Activated CD8-positive, alpha-beta memory T cell treated with anti-CD3 and anti-CD28 coated beads, Interleukin-2, amount 50 U/mL, for 4 hours (primary cell): ENCODE measurements around the gene TNFRSF4.
"Not testable (repeated sequence)": the region's sequence is repeated elsewhere in the genome, so short reads cannot be mapped to it uniquely, and the experiment has no call there.

Experiments used
- DNase-seq: peaks from one replicate; pipeline ENCODE4 v3.0.0-alpha.2; 2020

The TNFRSF4 gene

DNA sequence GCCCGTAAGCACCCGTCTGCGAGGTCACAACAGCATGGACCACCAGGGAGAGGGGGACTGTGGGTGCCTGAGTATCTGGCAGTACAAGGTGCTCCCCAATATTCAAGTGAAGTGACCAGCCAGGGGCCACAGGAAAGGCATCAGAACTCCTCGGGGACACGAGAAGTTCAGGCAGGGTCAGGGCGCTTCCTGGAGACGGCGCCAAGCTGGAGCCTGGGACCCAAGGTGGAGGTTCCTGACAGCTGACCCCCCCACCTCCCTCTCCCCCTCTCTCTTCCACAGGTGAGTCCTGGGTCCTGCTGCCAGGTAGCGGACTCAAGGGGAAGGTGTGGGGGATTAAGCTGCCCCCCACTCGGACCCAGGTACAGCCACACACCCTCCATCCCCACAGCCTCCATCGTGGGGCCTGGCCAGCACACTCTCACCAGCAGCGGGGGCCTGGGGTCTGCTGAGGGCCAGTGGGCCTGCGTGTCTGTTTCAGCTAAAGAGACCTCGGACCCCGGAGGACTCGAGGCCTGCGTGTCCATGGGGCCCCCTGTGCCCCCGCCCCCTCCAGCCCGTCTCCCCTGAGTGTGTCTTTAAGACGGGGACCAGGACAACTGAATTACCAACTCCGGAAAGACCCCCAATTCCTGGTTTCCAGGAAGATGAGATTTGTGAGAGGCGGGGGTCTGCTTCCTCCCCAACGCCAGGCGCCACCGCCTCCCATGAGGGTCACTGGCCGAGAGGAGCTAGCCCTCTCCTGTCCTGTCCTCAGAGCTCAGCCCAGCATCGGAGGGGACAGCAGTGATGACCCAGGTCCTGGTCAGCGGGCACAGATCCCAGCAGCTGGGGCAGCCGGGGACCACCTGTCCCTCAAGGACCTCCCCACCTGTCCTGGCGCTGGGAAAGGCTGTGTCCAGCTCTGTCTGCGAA lies 13.7 kb downstream of the TNFRSF4 start:
- peak; percentile 21 for DNase-seq

DNA sequence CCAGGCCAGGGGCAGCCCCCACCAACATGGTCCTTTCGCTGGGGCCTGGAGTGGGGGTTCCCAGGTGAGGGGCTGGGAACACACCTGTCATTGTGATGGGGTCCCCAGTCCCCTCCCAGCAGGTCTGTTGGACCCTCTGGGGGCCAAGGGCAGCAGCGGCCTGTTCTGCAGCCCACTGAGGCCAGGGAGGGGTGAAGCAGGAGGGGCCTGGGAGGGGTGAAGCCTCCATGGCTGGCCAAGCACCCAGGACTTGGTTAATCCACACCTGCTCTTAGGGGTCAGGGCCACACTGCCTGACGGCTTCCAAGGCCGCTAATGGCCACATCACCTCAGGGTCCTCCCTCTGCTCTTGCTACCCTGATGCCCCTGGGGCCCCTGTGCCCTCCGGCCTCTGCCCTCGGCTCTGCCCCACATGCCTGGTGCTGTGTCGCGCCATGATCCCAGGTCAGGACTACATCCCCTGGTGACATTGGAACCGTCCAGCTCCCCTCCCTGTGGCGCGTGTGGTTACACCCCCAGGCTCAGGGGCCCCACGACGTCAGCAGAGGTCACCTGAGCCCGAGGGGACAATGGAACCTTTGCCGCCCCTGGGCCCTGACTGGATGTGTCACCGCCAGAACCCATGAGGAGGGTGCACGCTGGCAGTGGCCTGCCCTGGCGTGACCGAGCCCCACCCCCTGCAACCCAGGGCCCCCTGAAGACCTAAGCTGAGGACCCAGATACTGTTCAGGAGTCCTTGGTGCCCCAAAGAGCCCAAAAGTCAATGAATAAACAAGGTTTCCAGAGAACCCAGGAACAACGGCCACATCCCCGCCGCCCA lies 14.6 kb downstream of the TNFRSF4 start:
- peak; percentile 19 for DNase-seq

DNA sequence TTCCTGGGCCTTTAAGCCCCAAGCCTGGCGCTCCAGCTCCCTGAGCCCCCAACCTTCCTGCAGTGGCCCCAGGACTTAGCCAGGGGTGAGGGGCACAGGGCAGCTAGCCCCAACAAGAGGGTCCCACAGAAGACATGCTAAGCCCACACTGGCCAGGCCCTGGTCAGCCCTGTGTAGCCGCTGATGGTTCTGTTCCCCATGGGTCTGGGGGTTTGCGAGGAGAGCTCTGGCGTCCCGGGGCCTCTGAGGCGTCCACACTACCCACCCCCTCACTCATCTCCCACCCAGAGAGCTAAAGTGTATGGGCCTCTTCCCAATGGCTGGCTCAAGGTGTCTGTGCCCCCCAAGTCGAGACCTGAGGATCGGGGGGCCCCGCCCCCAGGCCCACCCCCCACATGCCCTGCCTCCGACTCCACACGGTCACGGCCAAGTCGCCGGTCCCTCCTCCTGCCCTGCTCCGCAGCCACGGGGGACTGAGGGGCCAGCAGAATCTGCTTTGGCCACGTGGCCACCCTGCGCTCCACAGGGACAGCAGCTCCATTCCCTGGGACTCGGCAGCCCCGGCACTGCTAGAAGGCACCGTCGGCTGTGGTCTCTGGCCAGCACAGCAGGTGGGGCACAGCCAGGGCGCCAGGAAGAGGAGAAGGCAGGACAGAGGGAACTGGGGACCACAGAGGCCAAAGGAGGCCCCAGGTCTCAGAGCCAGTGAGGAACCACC lies 15.4 kb downstream of the TNFRSF4 start:
- DNase-seq = peak; percentile 15

DNA sequence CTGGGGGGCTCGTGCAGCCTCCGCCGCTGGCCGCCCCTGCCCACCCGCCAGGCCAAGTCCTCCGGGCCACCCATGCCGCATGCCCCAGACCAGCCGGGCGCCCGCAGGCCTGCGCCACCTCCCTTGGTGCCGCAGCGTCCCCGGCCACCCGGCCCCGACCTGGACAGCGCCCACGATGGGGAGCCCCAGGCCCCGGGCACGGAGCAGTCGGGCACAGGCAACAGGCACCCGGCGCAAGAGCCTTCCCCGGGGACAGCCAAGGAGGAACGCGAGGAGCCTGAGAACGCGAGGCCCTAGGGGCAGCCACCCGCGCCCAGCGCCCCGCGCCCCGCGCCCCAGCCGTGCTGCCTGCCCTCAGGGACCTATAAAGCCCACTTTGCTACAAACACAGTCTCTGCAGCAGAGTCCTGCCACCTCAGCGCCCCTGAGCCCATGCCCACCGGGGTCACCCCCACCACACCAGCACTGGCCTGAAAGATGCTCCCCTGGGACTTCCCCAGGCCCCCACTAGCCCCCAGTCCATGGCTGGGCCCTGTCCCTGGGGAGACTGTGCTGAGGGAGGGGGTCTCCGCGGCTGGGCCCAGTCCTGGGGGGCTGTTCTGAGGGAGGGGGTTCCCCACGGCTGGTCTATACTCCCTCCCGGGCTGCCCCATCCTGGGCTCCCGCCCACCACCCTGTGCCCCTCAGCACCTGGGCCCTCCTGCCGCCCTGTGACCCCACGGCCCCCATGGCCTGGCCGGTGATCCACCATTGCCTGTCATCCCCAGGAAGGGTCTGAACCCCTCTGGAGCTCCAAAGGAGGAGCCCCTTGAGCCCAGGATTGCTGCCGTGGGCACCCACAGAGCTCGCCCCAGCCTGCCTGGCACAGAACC lies 16.2 kb downstream of the TNFRSF4 start:
- peak; percentile 15 for DNase-seq

DNA sequence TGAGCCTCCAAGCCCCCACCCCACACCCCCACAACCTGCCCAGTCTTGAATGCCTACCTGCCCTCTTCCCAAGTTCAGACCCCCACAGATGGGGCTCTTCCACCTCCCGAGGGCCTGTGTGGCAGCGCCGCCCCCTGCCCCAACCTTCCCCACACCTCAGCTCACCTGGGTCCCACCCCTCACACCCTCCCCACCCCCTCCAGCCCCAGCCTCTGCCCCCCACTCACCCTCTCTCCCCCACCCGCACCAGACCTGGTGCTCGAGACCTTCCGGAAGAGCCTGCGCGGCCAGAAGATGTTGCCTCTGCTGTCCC lies 16.8 kb downstream of the TNFRSF4 start:
- DNase-seq = no peak

DNA sequence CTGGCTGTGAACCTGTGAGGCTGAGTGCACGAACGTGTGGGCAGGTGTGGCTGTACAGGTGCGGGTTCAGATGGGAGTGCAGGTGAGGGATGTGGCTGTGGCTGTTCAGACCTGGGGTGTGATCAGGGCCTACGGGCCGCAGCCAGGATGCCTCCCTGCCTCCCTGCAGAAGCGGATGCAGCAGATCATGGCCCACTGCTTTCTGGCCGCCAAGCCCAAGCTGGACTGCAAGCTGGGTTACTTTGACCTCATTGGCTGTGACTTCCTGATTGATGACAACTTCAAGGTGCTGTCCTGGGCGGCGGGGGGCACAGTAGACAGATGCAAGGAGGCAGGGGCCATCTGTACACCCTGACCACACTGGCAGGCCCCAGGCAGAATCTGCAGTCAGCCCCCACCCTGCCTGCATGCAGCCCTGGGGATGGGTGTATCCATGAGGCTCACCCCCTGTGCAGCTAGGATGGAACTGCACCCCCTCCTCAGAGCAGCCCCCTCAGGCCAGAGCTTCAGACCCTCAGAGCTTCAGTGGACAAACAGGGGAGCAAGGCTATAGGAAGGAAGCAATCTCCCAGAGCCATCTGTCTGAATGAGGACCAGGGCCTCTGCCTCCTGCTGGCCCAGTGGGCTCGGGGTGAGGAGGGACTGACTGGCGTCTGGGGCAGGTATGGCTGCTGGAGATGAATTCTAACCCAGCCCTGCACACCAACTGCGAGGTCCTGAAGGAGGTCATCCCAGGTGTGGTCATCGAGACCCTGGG lies 17.3 kb downstream of the TNFRSF4 start:
- DNase-seq = peak; percentile 14

DNA sequence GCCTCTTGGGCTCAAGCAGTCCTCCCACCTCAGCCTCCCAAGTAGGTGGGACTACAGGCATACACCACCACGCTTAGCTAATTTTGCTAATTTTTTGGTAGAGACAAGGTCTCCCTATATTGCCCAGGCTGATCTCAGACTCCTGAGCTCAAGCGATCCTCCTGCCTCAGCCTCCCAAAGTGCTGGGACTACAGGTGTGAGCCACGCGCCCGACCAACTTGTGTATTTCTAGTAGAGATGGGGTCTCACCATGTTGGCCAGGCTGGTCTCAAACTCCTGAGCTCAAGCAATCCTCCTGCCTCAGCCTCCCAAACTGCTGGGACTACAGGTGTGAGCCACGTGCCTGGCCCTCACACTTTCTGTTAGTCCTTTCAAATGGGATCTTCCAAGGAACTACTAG lies 18.2 kb downstream of the TNFRSF4 start:
- DNase-seq = not testable (repeated sequence)

DNA sequence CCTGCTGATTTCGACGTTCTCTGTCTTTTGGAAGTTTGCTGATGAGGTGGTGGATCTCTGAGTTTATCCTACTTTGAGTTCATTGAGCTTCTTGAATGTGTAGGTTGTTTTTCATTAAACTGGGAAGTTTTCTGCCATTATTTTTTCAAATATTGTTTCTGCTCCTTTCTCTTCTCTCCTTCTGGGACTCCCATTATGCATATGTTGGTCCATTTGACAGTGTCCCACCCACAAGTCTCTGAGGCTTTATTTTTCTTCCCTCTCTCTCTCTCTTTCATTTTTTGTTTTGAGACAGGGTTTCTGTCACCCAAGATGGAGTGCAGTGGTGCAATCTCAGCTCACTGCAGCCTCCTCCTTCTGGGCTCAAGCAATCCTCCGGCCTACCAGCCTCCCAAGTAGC lies 19.2 kb downstream of the TNFRSF4 start:
- no peak for DNase-seq

DNA sequence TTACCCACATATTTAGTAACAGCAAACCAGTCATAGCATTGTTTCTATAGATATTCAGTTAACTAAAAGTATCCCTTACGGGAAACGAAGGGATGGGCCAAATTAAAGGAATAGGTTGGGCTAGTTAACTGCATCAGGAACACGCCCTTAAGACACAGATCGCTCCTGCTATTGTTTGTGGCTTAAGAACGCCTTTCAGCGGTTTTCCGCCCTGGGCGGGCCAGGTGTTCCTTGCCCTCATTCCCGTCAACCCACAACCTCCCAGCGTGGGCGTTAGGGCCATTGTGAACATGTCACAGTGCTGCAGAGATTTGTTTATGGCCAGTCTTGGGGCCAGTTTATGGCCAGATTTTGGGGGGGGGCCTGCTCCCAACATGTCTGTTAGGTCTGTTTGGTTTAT lies 22.2 kb downstream of the TNFRSF4 start:
- DNase-seq = no peak

DNA sequence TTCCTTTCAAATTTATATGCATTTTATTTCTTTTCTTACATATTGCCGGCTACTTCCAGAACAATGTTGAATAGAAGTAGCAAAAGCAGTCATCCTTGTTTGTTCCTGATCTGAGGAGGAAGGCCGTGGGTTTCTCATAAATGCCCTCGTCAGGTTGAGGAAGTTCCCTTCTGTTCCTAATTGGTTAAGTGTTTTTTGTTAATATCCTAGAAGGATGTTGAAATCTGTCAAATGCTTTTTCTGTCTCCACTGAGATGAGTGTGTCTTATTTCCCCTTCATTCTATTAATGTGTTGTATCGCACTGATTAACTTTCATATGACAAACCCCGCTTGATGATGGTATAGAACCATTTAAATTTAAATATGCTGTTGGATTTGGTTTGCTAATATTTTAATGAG lies 24.8 kb downstream of the TNFRSF4 start:
- no peak for DNase-seq

DNA sequence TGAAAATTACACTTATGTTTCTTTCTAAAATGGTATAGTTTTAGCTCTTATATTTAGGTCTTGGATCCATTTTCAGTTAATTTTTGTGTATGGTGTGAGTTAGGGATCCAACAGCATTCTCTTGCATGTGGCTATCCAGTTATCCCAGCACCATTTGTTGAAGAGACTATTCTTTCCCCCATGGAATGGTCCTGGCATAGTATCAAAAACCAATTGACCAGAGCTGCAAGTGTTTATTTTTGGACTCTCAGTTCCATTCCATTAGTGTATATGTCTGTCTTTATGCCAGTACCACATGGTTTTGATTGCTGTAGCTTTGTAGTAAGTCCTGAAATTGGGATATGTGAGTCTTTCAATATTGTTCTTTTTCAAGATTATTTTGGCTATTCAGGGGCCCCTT lies 26.0 kb downstream of the TNFRSF4 start:
- DNase-seq = no peak

DNA sequence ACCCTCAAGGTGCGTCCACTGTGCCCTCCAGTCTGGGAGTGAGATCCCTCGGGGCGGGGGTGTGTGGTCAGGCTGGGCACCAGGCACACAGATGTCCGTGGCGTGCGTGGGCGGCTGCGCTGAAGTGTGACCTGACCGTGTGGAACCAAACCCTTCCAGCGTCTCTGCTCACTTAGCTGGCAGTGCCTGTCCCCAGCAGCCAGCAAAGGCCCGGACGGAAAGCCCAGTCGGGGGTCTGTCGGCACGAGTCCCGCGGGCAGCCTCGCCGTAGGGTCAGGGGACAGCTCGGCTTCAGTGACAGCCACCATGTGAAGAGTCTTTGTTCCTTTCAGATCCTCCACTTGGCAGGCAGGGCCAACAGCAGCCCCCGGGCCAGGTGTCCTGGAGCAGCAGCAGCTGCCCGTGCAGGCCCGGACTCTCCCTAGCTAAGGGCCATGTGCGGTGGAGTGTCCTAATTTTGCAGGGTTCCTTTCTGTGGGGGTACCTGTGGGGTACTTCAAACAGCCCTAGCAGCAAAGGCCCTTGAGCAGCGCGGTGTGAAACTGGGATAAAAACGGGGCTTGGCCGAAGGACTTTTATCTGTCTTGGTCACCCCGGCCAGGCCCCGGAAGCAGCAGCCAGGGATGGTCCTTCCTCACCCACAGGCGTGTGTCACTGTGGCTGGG lies 28.7 kb downstream of the TNFRSF4 start:
- no peak for DNase-seq

DNA sequence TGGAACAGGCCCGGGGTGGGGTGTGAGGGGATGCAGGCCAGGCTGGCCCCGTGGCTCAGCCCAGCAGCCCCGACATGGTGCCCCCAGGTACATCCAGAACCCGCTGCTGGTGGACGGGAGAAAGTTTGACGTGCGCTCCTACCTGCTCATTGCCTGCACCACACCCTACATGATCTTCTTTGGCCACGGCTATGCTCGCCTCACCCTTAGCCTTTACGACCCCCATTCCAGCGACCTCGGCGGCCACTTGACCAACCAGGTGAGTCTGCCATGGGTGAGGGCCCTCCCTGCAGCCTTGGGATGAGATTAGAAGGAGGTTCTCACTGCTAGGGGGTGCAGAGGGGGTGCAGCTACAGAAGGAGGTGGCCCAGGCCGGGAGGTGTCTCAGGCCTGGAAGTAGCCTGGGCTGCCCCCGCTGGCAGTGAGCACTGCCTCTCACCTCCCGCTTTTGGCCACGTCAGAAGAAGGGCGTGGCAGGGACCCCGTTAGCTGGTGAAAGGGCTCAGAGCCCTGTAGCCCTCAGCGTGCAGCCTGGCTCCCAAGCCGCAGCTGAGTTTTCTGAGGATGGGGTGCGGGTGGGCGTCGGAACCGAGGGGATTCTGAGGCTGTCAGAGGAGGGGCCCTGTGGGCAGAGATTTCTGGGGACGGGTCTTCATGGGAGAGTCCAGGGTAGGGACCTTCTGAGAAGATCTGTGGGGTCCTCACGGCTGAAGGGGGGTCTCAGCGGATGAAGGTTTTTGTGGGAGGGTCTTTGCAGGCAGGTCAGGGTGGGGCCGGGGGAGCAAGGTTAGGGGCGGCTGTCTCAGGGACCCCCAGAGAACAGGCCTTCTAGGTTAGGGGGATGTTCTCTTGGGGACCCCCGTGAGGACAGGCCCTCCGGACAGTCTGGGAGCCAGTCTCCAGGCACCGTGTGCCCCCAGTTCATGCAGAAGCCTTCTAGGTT lies 29.8 kb downstream of the TNFRSF4 start:
- DNase-seq = no peak

DNA sequence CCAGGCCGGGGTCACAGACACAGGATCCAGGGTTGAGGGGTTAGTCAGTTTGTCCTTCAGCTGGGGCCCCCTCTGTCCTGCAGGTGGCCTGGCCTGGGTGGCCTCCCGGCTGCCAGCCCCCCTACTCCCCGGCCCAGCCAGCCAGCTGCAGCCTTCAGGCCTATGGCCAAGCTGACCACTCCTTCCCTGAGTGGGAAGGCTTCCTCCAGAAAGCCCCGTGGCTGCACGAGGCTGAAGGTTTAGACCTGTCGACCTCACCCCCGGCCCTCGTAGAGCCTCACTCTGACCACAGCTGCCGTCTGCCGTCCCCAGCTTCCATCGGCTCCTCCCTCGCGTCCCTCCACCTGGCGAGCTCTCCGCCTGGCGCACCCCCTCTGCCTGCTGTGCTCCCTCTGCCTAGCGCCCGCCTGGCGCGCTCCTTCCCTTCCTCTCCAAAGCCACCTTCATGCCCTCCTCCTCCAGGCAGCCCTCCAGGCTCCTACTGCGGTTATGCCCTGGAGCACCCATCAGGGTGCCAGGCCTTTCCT lies 30.7 kb downstream of the TNFRSF4 start:
- no peak for DNase-seq

DNA sequence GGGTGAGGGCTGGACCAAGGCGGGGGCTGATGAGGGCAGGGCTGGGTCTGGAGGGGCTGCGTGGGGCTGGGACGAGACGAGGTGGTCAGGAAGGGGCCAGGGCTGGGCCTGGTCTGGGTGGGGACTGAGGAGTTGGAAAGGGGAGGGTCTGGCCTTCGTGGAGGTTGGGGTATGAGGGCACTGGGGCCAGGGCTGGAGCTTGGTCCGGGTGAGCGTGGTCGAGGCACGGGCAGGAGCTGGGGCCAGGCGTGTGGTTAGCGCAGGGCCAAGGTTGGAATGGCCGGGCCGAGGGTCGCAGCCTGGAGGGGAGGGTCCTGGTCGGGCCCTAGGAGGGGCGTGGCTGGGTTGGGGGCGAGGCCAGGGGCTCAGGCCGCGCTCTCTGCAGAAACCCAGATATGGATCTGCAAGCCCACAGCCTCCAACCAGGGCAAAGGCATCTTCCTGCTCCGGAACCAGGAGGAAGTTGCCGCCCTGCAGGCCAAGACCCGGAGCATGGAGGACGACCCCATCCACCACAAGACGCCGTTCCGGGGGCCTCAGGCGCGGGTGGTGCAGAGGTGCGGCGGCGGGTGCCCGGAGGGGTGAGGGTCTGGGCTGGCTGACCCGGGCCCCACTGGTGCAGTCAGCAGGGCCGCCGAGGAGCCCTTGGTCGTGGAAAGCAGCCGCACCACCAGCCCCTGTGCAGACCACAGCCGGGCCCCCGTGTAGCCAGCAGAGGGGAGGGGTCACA lies 31.3 kb downstream of the TNFRSF4 start:
- no peak for DNase-seq

DNA sequence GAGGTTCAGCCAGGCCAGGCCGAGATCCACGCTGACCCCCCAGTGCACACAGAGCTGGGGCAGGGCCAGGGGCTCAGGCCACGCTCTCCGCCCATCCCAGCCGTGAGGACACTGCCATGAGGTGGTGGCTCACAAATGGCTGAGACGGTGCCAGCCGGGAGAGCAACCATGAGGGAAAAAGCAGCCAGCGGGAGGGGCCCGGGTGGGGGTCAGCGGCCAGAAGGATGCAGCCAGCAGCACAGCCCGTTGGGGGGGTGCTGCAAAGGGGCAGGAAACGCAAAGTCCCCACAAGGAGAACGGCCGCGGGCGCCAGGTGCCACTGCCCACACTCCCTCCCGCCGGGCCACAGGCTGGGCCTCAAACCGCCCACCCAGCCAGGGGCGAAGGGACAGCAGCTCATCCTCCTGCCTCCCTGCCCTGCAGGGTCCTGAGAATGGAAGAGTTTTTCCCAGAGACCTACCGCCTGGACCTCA lies 32.0 kb downstream of the TNFRSF4 start:
- no peak for DNase-seq

DNA sequence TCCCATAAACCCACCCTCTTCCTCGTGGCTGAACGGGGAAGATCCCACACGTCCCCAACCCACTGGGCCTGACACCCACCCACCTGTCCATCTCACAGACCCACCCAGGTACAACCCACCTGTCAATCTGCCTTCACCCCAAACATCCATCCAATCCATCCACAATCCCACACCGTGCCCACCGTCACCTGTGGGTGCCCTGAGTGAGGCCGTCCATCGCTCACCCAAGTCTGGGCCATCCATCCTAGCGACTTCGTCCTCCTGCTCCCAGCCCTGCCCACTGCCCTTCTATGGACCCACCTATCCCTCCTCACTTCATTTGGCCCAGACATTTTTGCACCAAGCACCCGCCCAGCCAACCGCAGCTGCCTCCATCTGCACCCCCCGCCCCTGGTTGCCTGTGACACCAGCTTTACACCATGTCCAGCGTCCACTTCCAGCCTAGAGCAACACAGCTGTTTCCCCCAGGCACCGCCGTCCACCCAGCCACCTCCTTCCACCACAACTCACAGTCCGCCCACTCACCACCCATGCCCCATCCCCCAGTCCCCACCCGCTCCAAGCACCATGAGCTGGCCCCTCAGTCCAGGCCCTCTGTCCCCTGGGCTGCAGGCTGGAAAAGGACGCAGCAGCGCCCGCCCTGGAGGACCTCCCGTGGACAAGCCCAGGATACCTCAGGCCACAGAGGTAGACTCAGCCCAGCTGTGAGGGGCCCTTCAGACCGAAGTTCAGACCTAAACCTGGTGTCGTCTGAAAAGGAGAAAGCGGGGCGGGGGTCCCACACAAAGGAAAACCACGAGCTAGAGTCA lies 32.6 kb downstream of the TNFRSF4 start:
- no peak for DNase-seq
